SK-N-SH treated with all-trans-retinoic acid at 6 μM for 48 hours (cell line): ENCODE measurements around the gene ARFGAP3.

Source experiments
- ARNTL ChIP-seq: fragments of 450-650 bp; formaldehyde crosslinking; IDR thresholded peaks from 2 replicates; pipeline ENCODE4 v1.5.0; 2020; ENCODE audit warnings: low read depth, mild to moderate bottlenecking, moderate library complexity, borderline replicate concordance
- ESRRG ChIP-seq: fragments of 250-450 bp; sonication (Bioruptor Pico); IDR thresholded peaks from 2 replicates; pipeline ENCODE4 v1.6.1; 2021; ENCODE audit warnings: mild to moderate bottlenecking
- PATZ1 ChIP-seq: fragments of 250-450 bp; sonication (Bioruptor Pico); IDR thresholded peaks from 2 replicates; pipeline ENCODE4 v1.8.0; 2020; ENCODE audit warnings: mild to moderate bottlenecking, moderate library complexity, borderline replicate concordance
- PPARA ChIP-seq: fragments of 250-450 bp; sonication (Bioruptor Pico); IDR thresholded peaks from 2 replicates; pipeline ENCODE4 v1.5.0; 2020; ENCODE audit warnings: mild to moderate bottlenecking, borderline replicate concordance
- RARB ChIP-seq: fragments of 250-450 bp; sonication (Bioruptor Pico); IDR thresholded peaks from 2 replicates; pipeline ENCODE4 v1.8.0; 2021; ENCODE audit warnings: mild to moderate bottlenecking, moderate library complexity
- SNAI2 ChIP-seq: fragments of 250-450 bp; sonication (Bioruptor Pico); IDR thresholded peaks from 2 replicates; pipeline ENCODE4 v1.5.0; 2020; ENCODE audit warnings: mild to moderate bottlenecking, moderate library complexity
- ZC3H10 ChIP-seq: fragments of 250-450 bp; sonication (Bioruptor Pico); IDR thresholded peaks from 2 replicates; pipeline ENCODE4 v1.5.1; 2021; ENCODE audit warnings: mild to moderate bottlenecking, moderate library complexity
- ZFP3 ChIP-seq: fragments of 250-450 bp; sonication (Bioruptor Pico); IDR thresholded peaks from 2 replicates; pipeline ENCODE4 v1.5.0; 2020; ENCODE audit warnings: mild to moderate bottlenecking, moderate library complexity
- ZFP30 ChIP-seq: fragments of 450-650 bp; formaldehyde crosslinking; IDR thresholded peaks from 2 replicates; pipeline ENCODE4 v1.5.0; 2022; ENCODE audit warnings: mild to moderate bottlenecking, moderate library complexity

GRCh38 chr22:42760806-42761565 is 96.1 kb downstream of the ARFGAP3 start:
- TF ChIP-seq ESRRG = no peak
- TF ChIP-seq ZC3H10 (CRISPR knock-in tag) = no peak
- TF ChIP-seq PPARA (CRISPR knock-in tag) = no peak
- no peak for TF ChIP-seq ARNTL (CRISPR knock-in tag)
- TF ChIP-seq RARB (CRISPR knock-in tag) = no peak
- no peak for TF ChIP-seq ZFP3 (CRISPR knock-in tag)
- TF ChIP-seq ZFP30 (CRISPR knock-in tag) = no peak
- no peak for TF ChIP-seq PATZ1 (CRISPR knock-in tag)
- TF ChIP-seq SNAI2 (CRISPR knock-in tag) = no peak
